Endothelial cell of umbilical vein (primary cell): ENCODE results near the gene CD163L1. TPM values are rescaled to one million over a fixed set of nuclear protein-coding genes. Genes with fewer than 3 reads are reported as not detected.

Source experiments
- BruUV-seq: library from RNA; stranded (reverse); fragments of 400-500 nt; replicated peaks from 2 replicates; lab custom pipeline; 2021; lab: Mats Ljungman, UMichigan
- CTCF ChIA-PET: fragments of 300-600, 350-600 bp; sonication (Branson Sonifier 250); formaldehyde crosslinking; loops from one replicate; lab custom pipeline; 2021; ENCODE audit warnings: antibody characterized with exemption, inconsistent platforms; lab: Charles Lee
- POLR2A ChIA-PET: fragments of 300-600, 350-600 bp; sonication (Branson Sonifier 250); formaldehyde crosslinking; loops from one replicate; lab custom pipeline; 2021; ENCODE audit warnings: antibody characterized with exemption, inconsistent platforms; lab: Charles Lee
- DNase-seq: peaks from one replicate; pipeline ENCODE4 v3.0.0-alpha.2; 2011; ENCODE audit warnings: low read depth, low spot score
- FAIRE-seq: peaks from 2 replicates; lab custom pipeline; 2011; peaks lifted over from hg19 to GRCh38; lab: Jason Lieb, UNC
- H2AFZ ChIP-seq: 2 replicates; pipeline ENCODE4 v1.6.0; 2012; ENCODE audit warnings: low read depth, low read length, control low read depth, inconsistent platforms
- H3K27ac ChIP-seq: 2 replicates; pipeline ENCODE4 v1.5.1; 2011; ENCODE audit warnings: low read depth, mild to moderate bottlenecking, control low read depth, low read length, moderate library complexity; ENCODE audit not compliant: insufficient read depth
- H3K27me3 ChIP-seq, 2 experiments: 2 replicates each; pipeline versions ENCODE4 v1.6.0 to v1.6.1; 2011; ENCODE audit warnings: low read length in 2 of 2, mixed read lengths in 1 of 2; ENCODE audit not compliant: control insufficient read depth in 2 of 2, insufficient read depth in 2 of 2
- H3K36me3 ChIP-seq, 2 experiments: 2 replicates in 1 of 2; 3 replicates in 1 of 2; pipeline ENCODE4 v1.5.1; 2011; ENCODE audit warnings: low read length in 2 of 2, mild to moderate bottlenecking in 1 of 2, moderate library complexity in 1 of 2; ENCODE audit not compliant: control insufficient read depth in 2 of 2, insufficient read depth in 2 of 2; ENCODE audit errors: extremely low read depth in 1 of 2
- H3K4me1 ChIP-seq: 3 replicates; pipeline ENCODE4 v1.5.1; 2011; ENCODE audit warnings: mild to moderate bottlenecking, low read length; ENCODE audit not compliant: control insufficient read depth, insufficient read depth; ENCODE audit errors: extremely low read depth
- H3K4me2 ChIP-seq: 2 replicates; pipeline ENCODE4 v1.6.1; 2011; ENCODE audit warnings: low read length, control low read depth, mixed read lengths; ENCODE audit not compliant: insufficient read depth
- H3K4me3 ChIP-seq, 3 experiments: fragments of 200-600 bp in 1 of 3; sonication (generic), shearing (Covaris generic) in 1 of 3; replicated peaks in 1 of 3; 2 replicates each; pipeline ENCODE4 v1.5.1; 2011 to 2016; ENCODE audit warnings: control low read depth in 3 of 3, low read length in 3 of 3, mild to moderate bottlenecking in 2 of 3, inconsistent platforms in 1 of 3, low read depth in 1 of 3, moderate library complexity in 1 of 3; ENCODE audit not compliant: insufficient read depth in 1 of 3
- H3K79me2 ChIP-seq: 2 replicates; pipeline ENCODE4 v1.6.0; 2012; ENCODE audit warnings: low read length, inconsistent platforms; ENCODE audit not compliant: control insufficient read depth, insufficient read depth
- H3K9ac ChIP-seq: replicated peaks from 2 replicates; pipeline ENCODE3; 2011; ENCODE audit warnings: low read length, control low read depth; ENCODE audit not compliant: insufficient read depth; ENCODE audit errors: extremely low read depth
- H3K9me1 ChIP-seq: replicated peaks from 3 replicates; pipeline ENCODE4 v1.6.0; 2011; ENCODE audit warnings: mild to moderate bottlenecking, low read length; ENCODE audit not compliant: control insufficient read depth, insufficient read depth; ENCODE audit errors: extremely low read depth
- H3K9me3 ChIP-seq: replicated peaks from 2 replicates; pipeline ENCODE4 v1.5.1; 2012; ENCODE audit warnings: low read length, inconsistent platforms; ENCODE audit not compliant: control insufficient read depth, insufficient read depth
- H4K20me1 ChIP-seq: replicated peaks from 2 replicates; pipeline ENCODE3; 2011; ENCODE audit warnings: mild to moderate bottlenecking, low read length; ENCODE audit not compliant: control insufficient read depth, insufficient read depth; ENCODE audit errors: extremely low read depth
- EZH2 ChIP-seq: IDR thresholded peaks from 2 replicates; pipeline ENCODE4 v1.6.1; 2012; ENCODE audit warnings: borderline replicate concordance, low read depth, mild to moderate bottlenecking, moderate library complexity, low read length, inconsistent platforms; ENCODE audit not compliant: severe bottlenecking
- FOS ChIP-seq: IDR thresholded peaks from 2 replicates; pipeline ENCODE4 v1.6.1; 2011; ENCODE audit warnings: mild to moderate bottlenecking, low read length, moderate library complexity, borderline replicate concordance; ENCODE audit not compliant: insufficient read depth
- GATA2 ChIP-seq: IDR thresholded peaks from 2 replicates; pipeline ENCODE4 v1.7.0; 2011; ENCODE audit warnings: low read depth, mild to moderate bottlenecking, moderate library complexity, mixed read lengths, low read length; ENCODE audit not compliant: insufficient read length, insufficient read depth
- JUN ChIP-seq: IDR thresholded peaks from 2 replicates; pipeline ENCODE4 v1.6.1; 2011; ENCODE audit warnings: borderline replicate concordance, low read depth; ENCODE audit not compliant: insufficient read length, insufficient read depth
- MYC ChIP-seq: IDR thresholded peaks from one replicate; pipeline ENCODE4 v1.6.1; 2011; ENCODE audit warnings: mild to moderate bottlenecking, low read depth, low read length
- POLR2A ChIP-seq: IDR thresholded peaks from 2 replicates; pipeline ENCODE4 v1.6.1; 2012; ENCODE audit warnings: low read depth, mild to moderate bottlenecking, control low read depth, low read length
- POLR2AphosphoS5 ChIP-seq: IDR thresholded peaks from 2 replicates; pipeline ENCODE4 v1.6.1; 2012; ENCODE audit warnings: low read depth, mild to moderate bottlenecking, control low read depth, low read length, moderate library complexity; ENCODE audit not compliant: insufficient read depth
- dilution Hi-C: fragments of 300-500 bp; cut with MboI; formaldehyde crosslinking; loops from one replicate; pipeline ENCODE4 v1.15.0; 2019; ENCODE audit warnings: low sequenced_read_pairs; ENCODE audit not compliant: extremely low pct_ligation_motif_present
- intact Hi-C: fragments of 100-400 bp; cut with micrococcal nuclease; formaldehyde crosslinking; loops from one replicate; pipeline ENCODE4 v1.10.0; 2022
- polyA plus RNA-seq, 4 experiments: library from polyadenylated mRNA; depleted of rRNA in 3 of 4; stranded (reverse) in 3 of 4; unstranded in 1 of 4; fragments of >200 nt; gene quantifications; 2 replicates each; pipeline versions ENCODE4 v1.2.1 to v1.2.3, GENCODE V29; 2011 to 2012; ENCODE audit warnings: missing spikeins in 1 of 4
- total RNA-seq: library from RNA; stranded (reverse); gene quantifications from 2 replicates; pipeline ENCODE4 v1.2.3, GENCODE V29; 2021
- TF ChIP-seq, protein P1 (sequence below), 2 donors: IDR thresholded peaks; 1 replicate in 1 of 2; 2 replicates in 1 of 2; pipeline ENCODE4 v1.5.1; 2011; ENCODE audit warnings: low read length in 2 of 2, mild to moderate bottlenecking in 2 of 2, moderate library complexity in 2 of 2, control low read depth in 1 of 2, inconsistent platforms in 1 of 2, low read depth in 1 of 2; ENCODE audit not compliant: insufficient read depth in 1 of 2; ENCODE audit errors: extremely low read depth in 1 of 2
- TF ChIP-seq, protein P2 (sequence below): IDR thresholded peaks from 2 replicates; pipeline ENCODE4 v1.6.1; 2011; ENCODE audit not compliant: insufficient read depth, insufficient read length

CD163L1 gene
- total and polyA plus RNA-seq, 2 donors (not counting 3 experiments of a cell fraction or from before 2014, with no cell fraction given) = 2.8 to 7.5 TPM

DNA sequence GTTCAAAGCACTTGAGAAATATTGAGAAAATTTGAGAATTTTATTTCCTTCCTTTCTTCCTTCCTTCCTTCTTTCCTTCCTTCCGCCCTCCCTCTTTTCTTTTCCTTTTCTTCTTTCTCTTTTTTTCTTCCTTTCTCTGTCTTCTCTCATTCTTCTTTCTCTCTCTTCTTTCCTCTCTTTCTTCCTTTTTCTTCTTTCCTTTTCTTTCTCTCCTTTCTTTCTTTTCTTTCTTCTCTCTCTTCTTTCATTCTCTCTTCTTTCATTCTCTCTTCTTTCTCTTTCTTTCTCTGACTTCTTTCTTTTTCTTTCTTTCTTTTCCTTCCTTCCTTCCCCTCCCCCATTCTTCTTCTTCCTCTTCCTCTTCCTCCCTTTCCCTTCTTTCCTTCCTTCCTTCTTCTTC, 44.9 kb downstream of the CD163L1 start:
- CTCF ChIA-PET = no interaction called here
- POLR2A ChIA-PET = no interaction called here
- no peaks in the 10 kb centered on the region for H3K9me1 ChIP-seq
- no peak overlapping the region for H3K9ac ChIP-seq
- H3K27me3 ChIP-seq = no peaks in the 10 kb centered on the region
- H3K79me2 ChIP-seq = no peaks in the 10 kb centered on the region
- DNase-seq (no peak), FAIRE-seq (no peak)
- dilution Hi-C loops = no loop called here
- H3K4me3 ChIP-seq = no peak overlapping the region
- no peak overlapping the region for H3K27ac ChIP-seq
- H4K20me1 ChIP-seq = no peaks in the 10 kb centered on the region
- intact Hi-C loops = no loop called here
- H3K4me1 ChIP-seq = peaks cover 8% of the 10 kb centered on the region
- BruUV-seq = no TSS peak
- no peaks in the 10 kb centered on the region for H3K36me3 ChIP-seq
- H2AFZ ChIP-seq = no peak overlapping the region
- TF ChIP-seq MYC (no peak), FOS (no peak), EZH2 (no peak), GATA2 (no peak), POLR2A (no peak), JUN (no peak), POLR2AphosphoS5 (no peak)
- TF ChIP-seq, protein P1, sequence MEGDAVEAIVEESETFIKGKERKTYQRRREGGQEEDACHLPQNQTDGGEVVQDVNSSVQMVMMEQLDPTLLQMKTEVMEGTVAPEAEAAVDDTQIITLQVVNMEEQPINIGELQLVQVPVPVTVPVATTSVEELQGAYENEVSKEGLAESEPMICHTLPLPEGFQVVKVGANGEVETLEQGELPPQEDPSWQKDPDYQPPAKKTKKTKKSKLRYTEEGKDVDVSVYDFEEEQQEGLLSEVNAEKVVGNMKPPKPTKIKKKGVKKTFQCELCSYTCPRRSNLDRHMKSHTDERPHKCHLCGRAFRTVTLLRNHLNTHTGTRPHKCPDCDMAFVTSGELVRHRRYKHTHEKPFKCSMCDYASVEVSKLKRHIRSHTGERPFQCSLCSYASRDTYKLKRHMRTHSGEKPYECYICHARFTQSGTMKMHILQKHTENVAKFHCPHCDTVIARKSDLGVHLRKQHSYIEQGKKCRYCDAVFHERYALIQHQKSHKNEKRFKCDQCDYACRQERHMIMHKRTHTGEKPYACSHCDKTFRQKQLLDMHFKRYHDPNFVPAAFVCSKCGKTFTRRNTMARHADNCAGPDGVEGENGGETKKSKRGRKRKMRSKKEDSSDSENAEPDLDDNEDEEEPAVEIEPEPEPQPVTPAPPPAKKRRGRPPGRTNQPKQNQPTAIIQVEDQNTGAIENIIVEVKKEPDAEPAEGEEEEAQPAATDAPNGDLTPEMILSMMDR (IDR thresholded peaks at IDR 0.05; ENCODE audit: extremely low read depth in 1 of 2, insufficient read depth in 1 of 2, low read depth in 1 of 2, low read length in 2 of 2) = no peak
- TF ChIP-seq, protein P2, sequence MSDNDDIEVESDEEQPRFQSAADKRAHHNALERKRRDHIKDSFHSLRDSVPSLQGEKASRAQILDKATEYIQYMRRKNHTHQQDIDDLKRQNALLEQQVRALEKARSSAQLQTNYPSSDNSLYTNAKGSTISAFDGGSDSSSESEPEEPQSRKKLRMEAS = no peak
- H3K4me2 ChIP-seq = no peak overlapping the region
- no peaks in the 10 kb centered on the region for H3K9me3 ChIP-seq
